ENCODE measurements around the gene KRTAP10-2.

DNA sequence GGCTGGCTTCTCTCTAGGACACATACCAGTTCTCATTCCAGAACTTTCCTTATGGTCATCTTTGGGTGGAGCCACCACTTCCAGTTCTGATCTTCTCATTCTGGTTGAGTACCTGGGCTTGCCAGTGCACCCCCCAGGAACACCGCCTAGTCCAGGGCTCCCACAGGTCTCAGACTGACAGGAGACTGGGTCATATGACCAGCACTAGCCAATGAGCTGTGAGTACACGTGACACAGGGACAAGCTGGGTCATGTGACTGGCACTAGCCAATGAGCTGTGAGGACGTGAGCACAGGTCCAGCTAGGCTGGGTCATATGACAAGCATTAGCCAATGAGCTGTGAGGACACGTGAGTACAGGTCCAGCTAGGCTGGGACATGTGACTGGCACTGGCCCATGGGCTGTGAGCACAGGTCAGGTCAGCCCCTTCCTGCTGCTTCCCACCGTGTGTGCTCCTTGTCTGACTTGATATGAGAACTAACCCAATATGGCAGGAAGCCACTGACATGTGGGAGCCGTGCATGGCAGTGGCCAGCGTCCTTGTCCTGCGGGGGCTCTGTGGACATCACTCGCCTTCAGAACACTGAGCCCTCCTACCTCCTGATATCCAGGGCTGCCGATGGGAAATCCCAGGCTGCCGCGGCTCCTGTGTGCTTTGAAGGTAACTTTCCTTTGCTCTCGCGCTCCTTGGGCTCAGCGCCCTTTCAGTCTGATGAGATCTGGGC, 34.0 kb downstream of the KRTAP10-2 start:
- TF ChIP-seq, protein P1, sequence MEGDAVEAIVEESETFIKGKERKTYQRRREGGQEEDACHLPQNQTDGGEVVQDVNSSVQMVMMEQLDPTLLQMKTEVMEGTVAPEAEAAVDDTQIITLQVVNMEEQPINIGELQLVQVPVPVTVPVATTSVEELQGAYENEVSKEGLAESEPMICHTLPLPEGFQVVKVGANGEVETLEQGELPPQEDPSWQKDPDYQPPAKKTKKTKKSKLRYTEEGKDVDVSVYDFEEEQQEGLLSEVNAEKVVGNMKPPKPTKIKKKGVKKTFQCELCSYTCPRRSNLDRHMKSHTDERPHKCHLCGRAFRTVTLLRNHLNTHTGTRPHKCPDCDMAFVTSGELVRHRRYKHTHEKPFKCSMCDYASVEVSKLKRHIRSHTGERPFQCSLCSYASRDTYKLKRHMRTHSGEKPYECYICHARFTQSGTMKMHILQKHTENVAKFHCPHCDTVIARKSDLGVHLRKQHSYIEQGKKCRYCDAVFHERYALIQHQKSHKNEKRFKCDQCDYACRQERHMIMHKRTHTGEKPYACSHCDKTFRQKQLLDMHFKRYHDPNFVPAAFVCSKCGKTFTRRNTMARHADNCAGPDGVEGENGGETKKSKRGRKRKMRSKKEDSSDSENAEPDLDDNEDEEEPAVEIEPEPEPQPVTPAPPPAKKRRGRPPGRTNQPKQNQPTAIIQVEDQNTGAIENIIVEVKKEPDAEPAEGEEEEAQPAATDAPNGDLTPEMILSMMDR (IDR thresholded peaks at IDR 0.05): no peak
- no peak for TF ChIP-seq POLR2A (IDR thresholded peaks at IDR 0.05)
